GM21825 (cell line): ENCODE data around the gene PPP1R12A.

ENCODE experiments used
- ATAC-seq: cut with Tn5 transposase; IDR thresholded peaks from one replicate; pipeline ENCODE4 v1.9.1; 2021; ENCODE audit warnings: mild to moderate bottlenecking, moderate library complexity; ENCODE audit not compliant: unreplicated experiment

Gene PPP1R12A

DNA sequence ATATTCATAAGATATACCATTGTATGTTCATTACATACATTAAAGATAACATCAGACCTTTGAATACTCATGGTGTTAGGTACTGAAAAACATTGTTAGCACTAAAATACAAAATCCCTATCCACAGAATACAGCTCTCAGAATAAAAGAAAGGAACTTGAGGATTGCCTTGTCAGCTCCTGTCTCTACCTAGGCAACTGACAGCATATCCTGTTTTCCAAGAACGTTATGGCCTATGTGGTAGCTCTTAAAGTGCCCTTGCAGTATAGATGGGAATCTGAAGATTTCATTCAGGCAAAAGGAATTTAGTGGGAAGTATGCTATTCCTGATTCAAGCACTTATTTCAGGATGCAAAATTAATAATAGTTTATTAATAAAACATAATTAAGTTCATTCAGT, 1.8 kb upstream of the PPP1R12A start:
- no peak for ATAC-seq

DNA sequence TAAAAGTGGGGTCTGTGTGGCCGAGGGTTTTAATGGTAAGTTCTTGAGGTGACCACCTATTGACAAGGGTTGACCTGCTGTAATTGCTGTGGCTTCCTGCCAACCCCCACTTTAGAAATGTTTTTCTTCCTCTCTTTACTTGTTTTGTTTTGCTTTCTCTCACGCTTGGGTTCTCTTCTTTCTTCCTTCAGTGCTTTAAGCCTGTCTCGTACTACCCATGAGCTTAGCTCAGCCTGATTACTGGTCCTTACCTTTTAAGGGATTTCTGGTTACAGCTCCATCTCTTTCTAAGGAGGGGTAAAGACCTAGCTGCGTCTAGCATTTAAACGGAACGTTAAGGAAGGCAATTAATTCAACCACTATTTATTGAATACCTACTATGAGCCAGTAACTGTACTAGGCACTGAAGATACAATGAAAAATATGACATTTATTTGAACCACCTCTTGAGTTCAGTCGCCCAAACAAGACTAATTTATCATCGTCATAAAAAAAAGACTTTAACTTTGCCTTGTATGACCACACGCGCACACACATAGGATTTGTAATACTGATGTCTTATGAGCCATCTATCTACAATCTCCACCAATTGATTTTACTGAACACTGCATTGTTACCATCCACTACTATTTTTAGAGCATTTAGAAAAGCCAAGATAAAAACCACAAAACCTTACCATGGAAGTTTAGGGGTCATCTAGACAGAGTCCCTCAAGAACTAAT, 888 bp upstream of the PPP1R12A start:
- ATAC-seq, result peak; percentile 18

DNA sequence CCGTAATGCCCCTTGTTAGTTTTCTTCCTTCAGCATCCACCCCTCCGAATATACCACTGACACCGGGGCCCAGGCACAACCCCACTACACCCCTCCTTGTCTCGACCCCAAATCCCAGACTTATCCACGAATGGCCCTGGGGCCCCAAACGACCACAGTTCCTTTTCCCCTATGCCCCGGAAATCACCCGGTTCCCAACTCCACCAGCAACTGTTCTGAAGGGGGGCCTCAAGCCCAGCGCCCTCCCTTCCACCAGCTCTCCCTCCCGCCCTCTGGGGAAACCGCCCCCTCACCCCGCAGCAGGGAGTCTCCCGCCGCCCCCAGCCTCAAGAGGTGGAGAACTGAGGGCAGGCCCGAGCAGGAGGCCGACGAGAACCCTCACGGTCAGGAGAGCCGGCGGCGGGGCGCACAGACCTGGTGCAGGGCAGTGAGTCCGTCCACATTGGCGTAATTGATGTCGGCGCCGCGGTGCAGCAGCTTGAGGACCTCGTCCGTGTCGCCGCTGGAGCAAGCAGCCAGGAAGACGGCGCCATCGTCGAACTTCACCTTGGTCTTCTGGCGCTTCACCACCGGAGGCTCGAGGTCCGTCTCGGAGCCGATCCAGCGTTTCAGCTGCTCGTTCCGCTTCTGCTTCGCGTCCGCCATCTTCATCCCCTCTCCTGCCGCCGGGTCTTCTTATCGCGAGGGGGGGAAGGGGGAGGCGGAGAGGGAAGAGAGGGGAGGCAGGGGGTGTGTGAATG, 446 bp downstream of the PPP1R12A start:
- peak; percentile 24 for ATAC-seq

DNA sequence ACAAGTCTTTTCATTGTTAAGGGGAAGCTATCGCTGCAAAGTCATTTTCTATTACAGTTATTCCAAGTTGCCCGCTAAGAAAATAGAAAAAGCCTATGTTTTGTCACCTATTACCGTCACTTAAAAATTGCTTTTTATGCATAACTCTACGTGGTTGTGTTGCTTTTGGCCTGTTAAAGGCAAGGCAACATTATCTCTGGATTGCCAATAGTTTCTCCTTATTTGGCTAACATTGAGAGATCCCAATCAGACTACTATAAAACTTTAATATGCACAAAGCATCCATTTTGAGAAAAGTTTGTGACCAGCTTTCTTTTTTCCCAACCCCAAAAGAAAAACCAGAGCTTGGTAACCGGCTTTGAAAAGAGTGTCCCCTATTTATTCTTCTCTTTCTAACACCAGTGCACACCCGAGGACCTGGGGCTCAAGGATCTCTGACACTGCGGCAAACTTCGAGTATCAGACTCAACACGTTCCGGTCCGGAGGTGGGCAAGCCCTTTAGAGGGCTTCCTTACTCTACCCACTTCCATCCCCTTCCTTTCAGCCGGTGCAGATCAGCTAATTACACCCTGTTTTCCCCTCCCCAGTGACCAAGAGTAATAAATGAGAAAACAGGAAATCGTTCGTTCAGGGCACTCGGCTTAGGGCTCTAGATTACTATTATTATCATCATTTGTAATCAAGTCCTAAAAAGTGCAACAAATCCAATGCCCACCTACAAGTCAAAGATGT, 1.2 kb downstream of the PPP1R12A start:
- ATAC-seq, result peak; percentile 8

DNA sequence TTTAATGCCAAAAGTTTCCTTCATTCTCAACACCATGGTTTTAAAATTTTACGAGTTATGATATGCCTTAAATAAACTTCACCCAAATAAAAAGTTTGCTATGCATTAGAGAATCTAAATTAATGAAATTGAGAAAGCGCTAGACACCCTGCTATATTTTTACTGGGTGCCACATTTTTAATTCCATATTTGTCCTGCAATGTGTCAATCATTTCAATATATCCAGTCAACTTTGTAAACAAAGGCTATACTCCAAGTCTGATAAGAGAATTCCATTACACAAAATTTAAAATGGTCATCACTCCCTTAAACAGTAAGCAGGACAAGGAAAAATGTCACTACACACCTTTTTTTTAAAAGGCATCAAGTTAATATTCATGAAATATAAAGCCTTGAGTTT, 1.9 kb downstream of the PPP1R12A start:
- ATAC-seq, result no peak

DNA sequence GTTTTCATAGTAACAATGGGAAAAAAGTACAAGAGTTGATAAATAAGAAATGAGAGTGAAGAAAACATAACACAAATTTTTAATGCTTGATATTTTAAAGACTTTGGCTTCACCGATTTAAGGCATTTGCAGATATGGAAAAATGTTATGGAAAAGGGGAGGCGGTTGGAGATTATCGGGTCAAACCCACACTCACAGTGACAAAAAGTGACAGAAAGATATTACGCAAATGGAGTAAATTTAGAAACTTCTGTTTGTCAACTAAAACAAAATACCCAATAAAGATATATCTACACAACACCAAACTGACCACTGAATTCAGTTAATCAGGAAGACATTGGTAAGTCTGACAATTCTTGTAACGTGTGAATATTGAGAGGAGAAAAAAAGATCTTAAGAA, 2.5 kb downstream of the PPP1R12A start:
- ATAC-seq, result no peak

DNA sequence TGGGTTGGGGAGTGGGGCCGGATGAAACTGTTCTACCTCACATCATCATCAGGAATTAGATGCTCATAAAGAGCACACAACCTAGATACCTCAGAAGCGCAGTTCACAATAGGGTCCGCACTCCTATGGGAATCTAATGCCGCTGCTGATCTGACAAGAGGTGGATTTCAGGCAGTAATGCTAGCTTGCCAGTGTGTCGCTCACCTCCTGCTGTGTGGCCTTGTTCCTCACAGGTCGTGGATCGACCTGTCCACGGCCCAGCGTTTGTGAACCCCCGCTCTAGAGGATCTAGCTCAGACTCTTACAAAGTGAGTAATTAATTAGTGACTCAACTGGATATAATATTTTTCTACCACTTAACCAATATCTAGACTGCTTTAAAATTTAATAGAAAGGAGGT, 5.8 kb downstream of the PPP1R12A start:
- no peak for ATAC-seq

DNA sequence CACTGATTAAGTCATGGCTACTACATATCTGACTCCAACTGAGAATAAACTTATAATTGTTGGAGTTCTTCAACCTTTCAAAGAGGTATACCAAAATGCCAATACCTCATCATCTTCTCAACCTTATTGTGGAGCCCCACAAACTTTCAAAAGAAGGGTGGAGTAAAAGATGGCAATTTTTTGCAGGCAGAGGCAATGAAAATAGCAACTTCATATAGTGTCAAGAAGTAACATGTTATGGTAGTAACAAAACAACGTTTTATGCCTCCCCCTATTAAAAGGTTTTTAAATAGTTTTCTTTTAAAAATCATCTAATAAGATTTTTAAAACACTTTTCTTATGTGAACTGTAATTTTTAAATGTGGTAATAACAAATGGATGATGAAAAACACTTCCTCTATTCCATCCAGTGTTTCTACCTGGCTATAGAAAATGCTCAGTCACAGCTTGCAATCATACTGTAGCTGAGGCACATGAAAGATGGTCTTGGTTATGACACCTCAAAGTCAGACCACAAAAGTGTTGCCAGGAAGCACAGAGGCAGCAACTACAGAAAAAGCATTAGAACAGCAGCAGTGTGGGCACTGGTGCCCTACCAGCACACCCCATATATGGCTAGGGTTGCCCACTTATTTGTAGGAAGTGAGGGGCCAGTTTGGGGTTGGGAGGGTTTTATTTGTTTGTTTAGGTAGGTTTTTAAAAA, 7.0 kb downstream of the PPP1R12A start:
- ATAC-seq, result peak; percentile 99

DNA sequence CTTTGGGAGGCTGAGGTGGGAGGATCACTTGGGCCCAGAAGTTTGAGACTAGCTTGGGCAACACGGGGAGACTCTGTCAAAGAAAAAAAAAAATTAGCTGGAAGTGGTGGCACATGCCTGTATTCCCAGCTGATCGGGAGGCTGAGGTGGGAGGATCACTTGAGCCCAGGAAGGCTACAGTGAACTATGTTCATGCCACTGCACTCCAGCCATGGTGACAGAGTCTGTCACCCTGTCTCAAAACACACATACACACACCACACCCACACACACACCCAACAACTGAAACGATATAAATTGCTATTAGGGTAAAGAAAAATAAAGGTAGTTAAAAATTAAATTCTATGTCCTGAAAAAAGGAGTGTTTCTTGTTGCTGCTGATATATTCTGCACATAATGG, 7.9 kb downstream of the PPP1R12A start:
- ATAC-seq, result no peak

DNA sequence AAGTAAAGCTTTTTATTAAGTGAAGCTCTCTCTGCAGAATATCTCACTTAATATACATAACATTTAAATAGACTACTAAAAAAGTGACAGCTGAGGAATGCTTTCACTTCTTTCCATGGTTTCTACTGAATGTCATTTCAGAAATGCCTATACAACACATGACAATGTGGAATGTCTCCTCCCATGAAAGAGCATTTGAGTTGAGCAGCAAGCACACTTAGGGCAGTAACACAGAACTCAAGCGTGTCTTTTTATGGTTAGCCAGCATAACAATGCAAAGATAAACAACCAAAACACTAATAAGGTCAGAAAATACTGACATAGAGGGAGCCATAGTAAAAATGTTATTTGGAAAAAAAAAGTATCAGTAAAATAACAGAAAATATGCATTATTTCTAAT, 9.4 kb downstream of the PPP1R12A start:
- ATAC-seq, result no peak

DNA sequence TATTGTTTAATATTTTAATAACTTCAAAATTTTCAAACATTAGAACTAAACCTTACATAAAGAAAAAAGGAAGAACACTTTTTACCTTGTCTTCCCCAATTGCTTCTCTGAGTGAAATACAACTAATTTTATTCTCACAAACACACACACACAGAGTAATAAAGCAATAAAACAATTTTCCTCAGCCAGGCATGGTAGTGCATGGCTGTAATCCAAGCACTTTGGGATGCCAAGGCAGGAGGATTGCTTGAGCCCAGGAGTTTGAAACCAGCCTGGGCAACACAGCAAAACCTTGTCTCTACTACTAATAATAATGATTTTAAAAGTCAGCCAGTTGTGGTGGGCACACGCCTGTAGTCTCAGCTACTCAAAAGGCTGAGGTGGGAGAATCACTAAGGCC, 13.1 kb downstream of the PPP1R12A start:
- no peak for ATAC-seq

DNA sequence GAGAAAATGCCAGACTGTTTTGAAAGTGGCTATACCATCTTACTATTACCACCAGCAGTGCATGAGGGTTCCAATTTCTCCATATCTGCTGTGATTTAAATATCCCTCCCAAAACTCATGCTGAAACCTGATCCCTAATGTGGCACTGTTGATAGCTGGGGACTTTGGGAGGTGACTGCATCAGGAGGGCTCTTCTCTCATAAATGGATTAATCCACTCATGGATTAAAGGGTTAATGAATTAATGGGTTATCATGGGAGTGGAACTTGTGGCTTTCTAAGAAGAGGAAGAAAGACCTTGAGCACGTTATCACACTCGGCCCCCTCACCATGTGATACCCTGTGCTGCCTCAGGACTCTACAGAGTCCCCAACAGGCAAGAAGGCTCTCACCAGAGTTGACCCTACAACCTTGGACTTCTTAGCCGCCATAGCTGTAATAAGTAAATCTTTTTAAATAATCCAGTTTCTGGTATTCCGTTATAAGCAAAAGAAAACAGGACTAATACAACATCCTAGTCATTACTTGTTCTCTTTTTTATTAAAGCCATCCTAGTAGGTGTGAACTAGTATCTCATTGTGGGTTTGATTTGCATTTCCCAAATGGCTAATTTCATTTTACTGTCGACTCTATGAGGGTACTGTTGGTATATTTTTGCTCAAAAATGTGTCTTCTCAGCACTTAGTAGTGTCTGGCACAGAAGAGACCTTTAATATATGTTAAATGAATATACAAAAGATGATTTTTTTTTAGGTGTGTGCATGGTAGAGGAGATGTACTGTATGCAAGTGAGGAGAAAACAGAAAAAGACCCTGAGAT, 14.3 kb downstream of the PPP1R12A start:
- ATAC-seq, result no peak

DNA sequence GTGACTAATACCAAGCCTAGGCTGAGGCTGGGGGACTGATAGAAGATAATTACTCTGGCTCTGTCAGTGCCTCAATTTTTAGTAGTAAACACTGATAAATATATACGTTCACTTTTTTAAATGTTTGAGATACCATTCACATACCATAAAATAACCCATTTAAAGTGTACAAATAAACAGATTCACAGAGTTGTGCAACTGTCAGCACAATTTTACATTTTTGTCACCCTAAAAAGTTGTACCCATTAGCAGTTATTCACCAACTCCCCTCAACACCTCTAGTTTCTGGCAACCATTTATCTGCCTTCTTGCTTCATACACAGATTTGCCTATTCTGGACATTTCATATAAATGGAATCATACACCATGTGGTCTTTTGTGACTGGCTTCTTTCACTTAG, 15.1 kb downstream of the PPP1R12A start:
- ATAC-seq, result no peak

DNA sequence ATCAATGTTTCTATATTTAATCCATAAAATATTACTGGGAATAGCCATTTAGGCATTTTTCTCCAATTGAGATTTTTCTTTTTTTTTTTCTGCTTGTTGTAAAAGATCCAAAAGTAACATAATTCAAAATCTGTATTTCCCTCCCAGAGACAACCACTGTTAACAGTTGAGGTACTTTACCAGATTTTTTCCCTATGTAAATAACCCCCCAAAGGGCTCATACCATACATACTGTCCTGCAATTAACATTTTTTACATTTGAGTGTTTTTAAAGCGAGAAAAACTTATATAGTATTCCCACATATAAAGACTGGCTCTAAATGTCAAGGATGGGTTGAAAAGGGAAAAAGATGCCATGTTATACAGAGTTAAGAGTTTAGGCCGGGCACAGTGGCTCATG, 18.1 kb downstream of the PPP1R12A start:
- ATAC-seq, result no peak

DNA sequence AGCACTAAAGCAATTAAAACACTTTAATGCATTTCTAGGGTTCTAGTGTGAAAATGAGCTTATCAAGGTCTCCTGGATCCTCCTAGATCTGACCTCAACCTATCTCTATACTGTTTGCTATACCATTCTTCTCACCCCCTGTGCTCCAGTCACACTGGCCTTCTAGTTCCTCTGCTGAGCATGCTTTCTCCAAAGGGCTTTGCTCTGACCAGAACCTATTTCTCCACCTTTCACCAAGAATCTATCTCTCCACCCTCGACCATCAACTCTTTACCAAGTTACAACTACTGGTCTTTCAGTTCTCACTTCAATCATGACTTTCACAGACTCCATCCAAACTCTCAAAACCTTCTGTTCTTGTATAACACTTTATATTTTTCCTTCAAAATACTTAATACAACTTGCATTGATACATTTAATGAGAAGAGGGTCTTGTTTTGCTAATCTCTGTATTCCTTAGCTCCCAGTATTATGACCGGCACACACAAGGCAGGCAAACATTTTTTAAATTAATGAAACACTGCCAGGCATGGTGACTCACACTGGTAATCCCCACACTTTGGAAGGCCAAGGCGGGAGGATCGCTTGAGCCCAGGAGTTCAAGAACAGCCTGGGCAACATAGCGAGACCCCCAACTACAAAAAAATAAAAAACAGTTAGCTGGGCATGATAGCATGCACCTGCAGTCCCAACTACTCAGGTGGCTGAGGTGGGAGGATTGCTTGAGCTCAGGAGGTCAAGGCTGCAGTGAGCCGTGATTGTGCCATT, 22.8 kb downstream of the PPP1R12A start:
- ATAC-seq, result no peak

DNA sequence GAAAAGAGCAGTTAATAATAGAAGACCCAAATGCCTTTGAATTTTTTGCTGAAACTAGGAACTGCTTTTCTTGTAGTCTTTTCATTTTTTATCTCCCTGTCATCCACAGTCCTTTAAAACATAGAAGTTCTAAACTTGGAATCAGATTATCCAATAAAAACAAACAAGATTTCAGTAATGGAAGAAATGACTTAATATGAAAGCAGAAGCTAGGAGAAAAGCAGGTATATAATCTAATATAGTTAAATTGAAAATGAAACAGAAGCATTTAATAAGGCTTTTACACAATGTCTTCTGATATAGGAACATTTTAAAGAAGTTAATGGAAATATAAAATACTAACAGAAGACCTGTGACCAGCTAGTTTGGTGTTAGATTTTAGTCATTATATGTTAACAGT, 26.5 kb downstream of the PPP1R12A start:
- no peak for ATAC-seq

DNA sequence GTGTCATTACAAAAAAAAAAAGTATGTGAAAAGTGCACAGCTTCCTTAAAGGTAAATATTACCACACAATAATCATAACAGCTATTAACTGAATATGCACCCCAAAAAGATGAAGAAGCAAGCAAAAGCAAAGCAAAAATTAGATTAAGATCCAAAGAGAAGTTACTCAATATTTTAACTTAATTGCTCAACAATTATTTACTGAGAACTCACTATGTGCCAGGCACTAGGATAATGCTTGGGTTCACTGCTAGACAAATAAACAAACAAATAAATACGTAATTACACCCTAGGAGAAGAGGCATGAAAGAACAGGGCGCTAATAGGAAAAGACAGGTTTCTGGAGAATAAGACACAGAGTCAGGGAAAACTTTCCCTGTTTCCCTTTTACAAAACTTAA, 33.4 kb downstream of the PPP1R12A start:
- ATAC-seq, result no peak

DNA sequence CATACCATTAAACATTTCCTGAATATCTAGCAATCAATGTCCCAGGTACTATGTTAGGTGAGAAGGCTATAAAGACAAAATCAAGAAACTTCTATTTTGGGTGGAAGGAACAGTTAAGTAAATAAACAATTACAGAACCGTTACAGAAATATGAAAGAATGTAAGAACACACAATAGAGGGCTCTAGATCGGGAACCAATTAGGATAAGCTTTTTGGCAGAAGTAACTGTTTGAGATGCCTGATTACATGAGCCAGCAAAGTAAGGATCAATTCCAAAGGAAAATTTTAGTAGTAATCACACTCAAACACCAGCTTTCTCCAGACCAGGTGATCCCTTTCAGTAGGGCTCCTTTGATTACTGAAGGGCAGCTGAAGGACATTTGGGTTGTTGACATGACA, 33.9 kb downstream of the PPP1R12A start:
- ATAC-seq, result no peak

DNA sequence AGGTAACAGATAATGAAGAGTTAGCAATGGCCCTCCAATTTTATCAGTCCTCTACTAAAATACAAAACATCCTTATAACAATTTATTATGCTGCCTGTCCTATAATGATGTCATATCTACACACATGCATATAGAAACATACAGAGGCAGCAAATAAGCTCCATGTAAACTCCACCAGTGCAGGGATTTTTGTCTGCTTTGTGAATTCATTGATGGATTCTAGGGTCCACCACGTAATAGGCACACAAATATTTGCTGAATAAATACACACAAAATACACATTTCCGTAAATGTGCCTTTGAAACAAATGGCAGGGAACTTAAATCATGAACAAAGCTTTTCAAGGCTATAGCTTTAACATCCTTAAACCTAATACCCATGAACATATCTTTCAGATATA, 34.7 kb downstream of the PPP1R12A start:
- no peak for ATAC-seq

DNA sequence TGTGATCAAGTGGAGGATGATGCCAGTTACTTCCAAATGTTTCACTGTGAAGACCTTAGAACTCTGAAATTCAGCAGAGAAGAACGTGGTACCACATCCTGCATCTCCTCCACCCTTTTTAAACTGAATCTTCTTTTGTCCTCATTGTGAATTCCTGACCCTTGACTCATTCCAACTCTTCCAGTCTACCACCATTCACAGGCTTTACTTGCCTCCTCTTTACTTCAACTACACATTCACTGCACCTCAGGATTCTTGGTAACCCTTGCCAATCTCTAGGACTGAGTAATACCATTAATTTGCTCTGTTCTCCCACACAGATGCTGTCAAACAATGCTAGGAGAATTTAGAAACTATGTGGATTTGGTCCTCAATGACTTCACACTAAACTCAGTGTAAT, 37.3 kb downstream of the PPP1R12A start:
- no peak for ATAC-seq
